Testis (tissue), 3 donors: ENCODE measurements around the gene UNC80. TPM values are rescaled to one million over a fixed set of nuclear protein-coding genes. Genes with fewer than 3 reads are reported as not detected.
A peak's percentile ranks its signal among the peaks of the same experiment; 100 is the strongest.

ENCODE experiments used
- DNase-seq: peaks from one replicate; pipeline ENCODE4 v3.0.0-alpha.2; 2019
- H3K27ac ChIP-seq, 2 donors: fragments of 200-600 bp; sonication (generic); one replicate each; pipeline ENCODE4 v1.5.1; 2019
- H3K27me3 ChIP-seq: fragments of 200-600 bp; sonication (generic); one replicate; pipeline ENCODE4 v1.5.1; 2019
- H3K36me3 ChIP-seq: fragments of 200-600 bp; sonication (generic); one replicate; pipeline ENCODE4 v1.5.1; 2017; ENCODE audit warnings: low read depth; ENCODE audit errors: missing control alignments
- H3K4me1 ChIP-seq: fragments of 200-600 bp; sonication (generic); one replicate; pipeline ENCODE4 v1.5.1; 2019
- H3K4me3 ChIP-seq, 2 donors: fragments of 200-600 bp; sonication (generic); one replicate each; pipeline ENCODE4 v1.5.1; 2017 to 2019
- H3K9me3 ChIP-seq: fragments of 200-600 bp; sonication (generic); one replicate; pipeline ENCODE4 v1.5.1; 2017
- CTCF ChIP-seq, 3 experiments: fragments of 450-650 bp in 2 of 3; fragments of 200-600 bp in 1 of 3; sonication (generic) in 1 of 3; IDR thresholded peaks; one replicate each; pipeline ENCODE4 v1.5.1; 2016 to 2019; ENCODE audit warnings: antibody characterized with exemption in 3 of 3, mild to moderate bottlenecking in 2 of 3, moderate library complexity in 1 of 3
- POLR2A ChIP-seq: fragments of 450-650 bp; IDR thresholded peaks from one replicate; pipeline ENCODE4 v1.6.1; 2017; ENCODE audit warnings: antibody characterized with exemption, mild to moderate bottlenecking, moderate library complexity
- WGBS, 2 donors: methylation state at CpG; one replicate each; pipeline ENCODE4 v1.1.5; 2018; 5-methylcytosine and 5-hydroxymethylcytosine counted together
- intact Hi-C: fragments of 100-400 bp; cut with DNase I; formaldehyde crosslinking; loops from one replicate; pipeline ENCODE4 v1.15.1; 2023; ENCODE audit warnings: low total_unique reads
- polyA plus RNA-seq: library from polyadenylated mRNA; stranded (reverse); fragments of 350-450 nt; fragmentation: Illumina TruSeq; extraction: RNeasy Lipid Tissue Mini Kit (QIAGEN cat#74804); gene quantifications from one replicate; pipeline ENCODE4 v1.2.3, GENCODE V29; 2014; ENCODE audit warnings: low read depth, low replicate concordance; ENCODE audit not compliant: insufficient read depth
- total RNA-seq, 2 donors: library from RNA; depleted of rRNA; stranded (reverse); fragments of >200 nt; gene quantifications; one replicate each; pipeline ENCODE4 v1.2.3, GENCODE V29; 2016

The UNC80 gene
- total and polyA plus RNA-seq, 3 donors from 2014 or later, result 8.2 to 46.1 (median 34.8) TPM

- no peaks in the 10 kb centered on the region for H3K9me3 ChIP-seq
- H3K4me3 ChIP-seq, result no peak overlapping the region
- no peaks in the 10 kb centered on the region for H3K27me3 ChIP-seq
- DNase-seq, result no peak
- no peak overlapping the region for H3K27ac ChIP-seq
- no peaks in the 10 kb centered on the region for H3K36me3 ChIP-seq
- H3K4me1 ChIP-seq, result no peaks in the 10 kb centered on the region
- intact Hi-C loops, result no loop called here
- TF ChIP-seq CTCF (IDR thresholded peaks at IDR 0.05), result no peak
- TF ChIP-seq POLR2A, result no peak
- 57 to 61% methylated on average over 7 of the region's 7 CpGs for WGBS, 2 donors
These were observed 188.4 kb downstream of the UNC80 start for GRCh38 chr2:209960045-209960444.

GRCh38 chr2:209960676-209961630 is 189.3 kb downstream of the UNC80 start:
- DNase-seq, result peak; percentile 73
- H3K27ac ChIP-seq, result no peak overlapping the region
- H3K4me3 ChIP-seq, result no peak overlapping the region
- 45 to 47% methylated on average over 4 of the region's 4 CpGs for WGBS, 2 donors
- TF ChIP-seq CTCF (IDR thresholded peaks at IDR 0.05) (peak; percentile 34 to 57 (median 51)), POLR2A (no peak)
- no peaks in the 10 kb centered on the region for H3K4me1 ChIP-seq
- H3K9me3 ChIP-seq, result no peaks in the 10 kb centered on the region
- intact Hi-C loops, result no loop called here
- H3K27me3 ChIP-seq, result no peaks in the 10 kb centered on the region
- H3K36me3 ChIP-seq, result no peaks in the 10 kb centered on the region

- no peak for DNase-seq
- TF ChIP-seq CTCF (IDR thresholded peaks at IDR 0.05) (no peak), POLR2A (no peak)
- no peaks in the 10 kb centered on the region for H3K27me3 ChIP-seq
- no peak overlapping the region for H3K4me3 ChIP-seq
- no peaks in the 10 kb centered on the region for H3K9me3 ChIP-seq
- H3K36me3 ChIP-seq, result no peaks in the 10 kb centered on the region
- WGBS, 2 donors, result 85 to 92% methylated on average over 2 of the region's 2 CpGs
- intact Hi-C loops, result no loop called here
- no peaks in the 10 kb centered on the region for H3K4me1 ChIP-seq
- no peak overlapping the region for H3K27ac ChIP-seq
These were observed 194.1 kb downstream of the UNC80 start for GRCh38 chr2:209965723-209966122.

GRCh38 chr2:209969692-209970091 is 198.1 kb downstream of the UNC80 start:
- no peak overlapping the region for H3K4me3 ChIP-seq
- H3K36me3 ChIP-seq, result no peaks in the 10 kb centered on the region
- DNase-seq, result no peak
- no peak overlapping the region for H3K27ac ChIP-seq
- no peaks in the 10 kb centered on the region for H3K27me3 ChIP-seq
- WGBS, 2 donors, result 85 to 89% methylated on average over 4 of the region's 4 CpGs
- TF ChIP-seq CTCF (IDR thresholded peaks at IDR 0.05), result no peak
- TF ChIP-seq POLR2A, result no peak
- no peaks in the 10 kb centered on the region for H3K9me3 ChIP-seq
- intact Hi-C loops, result loop anchor here (10.0 kb wide), 1 partner anchor 225 kb away; no protein-coding TSS in a partner anchor
- no peaks in the 10 kb centered on the region for H3K4me1 ChIP-seq
